PC-3 (cell line): ENCODE data around the gene MRTFA. TPM values are rescaled to one million over a fixed set of nuclear protein-coding genes. Genes with fewer than 3 reads are reported as not detected.

Experiments
- ATAC-seq: fragments of 200-7000 bp; cut with Tn5 transposase; 2 replicates; pipeline ENCODE4 v1.9.1; 2020; ENCODE audit warnings: mild to moderate bottlenecking, moderate library complexity
- BruUV-seq: library from RNA; stranded (reverse); fragments of 400-500 nt; replicated peaks from 2 replicates; lab custom pipeline; 2021; lab: Mats Ljungman, UMichigan
- CTCF ChIA-PET: fragments of 300-600 bp; sonication (Branson Sonifier 250); formaldehyde crosslinking; loops from one replicate; lab custom pipeline; 2022; ENCODE audit warnings: antibody characterized with exemption; lab: Charles Lee
- POLR2A ChIA-PET: fragments of 300-600 bp; sonication (Branson Sonifier 250); formaldehyde crosslinking; loops from one replicate; lab custom pipeline; 2022; ENCODE audit warnings: antibody characterized with exemption; ENCODE audit not compliant: unreplicated experiment; lab: Charles Lee
- DNase-seq: peaks from one replicate; pipeline ENCODE4 v3.0.0-alpha.2; 2015
- H2AFZ ChIP-seq: fragments of 300-600 bp; sonication (generic); 2 replicates; pipeline ENCODE4 v1.6.0; 2016; ENCODE audit warnings: antibody characterized with exemption, low read length
- H3F3A ChIP-seq: fragments of 300-600 bp; sonication (generic); one replicate; pipeline ENCODE4 v1.6.0; 2017; ENCODE audit warnings: antibody characterized with exemption, low read length, control low read depth, mild to moderate bottlenecking; ENCODE audit not compliant: unreplicated experiment
- H3K27ac ChIP-seq: fragments of 300-600 bp; sonication (generic); 2 replicates; pipeline ENCODE4 v1.5.1; 2016; ENCODE audit warnings: mild to moderate bottlenecking, low read length
- H3K27me3 ChIP-seq: fragments of 300-600 bp; sonication (generic); 2 replicates; pipeline ENCODE4 v1.6.1; 2016; ENCODE audit warnings: low read length, mixed read lengths
- H3K36me3 ChIP-seq: fragments of 300-600 bp; sonication (generic); 2 replicates; pipeline ENCODE4 v1.6.1; 2016; ENCODE audit warnings: low read depth, mixed run types, low read length, mixed read lengths
- H3K4me1 ChIP-seq: fragments of 300-600 bp; sonication (generic); 2 replicates; pipeline ENCODE4 v1.5.1; 2016; ENCODE audit warnings: low read length; ENCODE audit not compliant: insufficient read depth
- H3K4me2 ChIP-seq: fragments of 300-600 bp; sonication (generic); 2 replicates; pipeline ENCODE4 v1.6.0; 2016; ENCODE audit warnings: low read length
- H3K4me3 ChIP-seq: fragments of 300-600 bp; sonication (generic); 2 replicates; pipeline ENCODE4 v1.5.1; 2016; ENCODE audit warnings: mild to moderate bottlenecking, low read length, mixed read lengths
- H3K79me2 ChIP-seq: fragments of 300-600 bp; sonication (generic); 2 replicates; pipeline ENCODE4 v1.6.1; 2017; ENCODE audit warnings: low read length, mixed read lengths
- H3K9ac ChIP-seq: fragments of 300-600 bp; sonication (generic); 2 replicates; pipeline ENCODE4 v1.6.0; 2016; ENCODE audit warnings: mild to moderate bottlenecking, low read length
- H3K9me2 ChIP-seq: fragments of 300-600 bp; sonication (generic); replicated peaks from 2 replicates; pipeline ENCODE4 v1.6.1; 2016; ENCODE audit warnings: mixed run types, low read length, mixed read lengths
- H3K9me3 ChIP-seq: fragments of 300-600 bp; sonication (generic); 2 replicates; pipeline ENCODE4 v1.6.1; 2016; ENCODE audit warnings: low read length, mixed read lengths
- H4K20me1 ChIP-seq: fragments of 300-600 bp; sonication (generic); 2 replicates; pipeline ENCODE4 v1.6.1; 2016; ENCODE audit warnings: low read length, mixed read lengths
- EZH2 ChIP-seq: fragments of 300-600 bp; sonication (generic); IDR thresholded peaks from one replicate; pipeline ENCODE4 v1.6.1; 2017; ENCODE audit warnings: antibody characterized with exemption, mild to moderate bottlenecking, low read length; ENCODE audit not compliant: unreplicated experiment
- EZH2phosphoT487 ChIP-seq: fragments of 300-600 bp; sonication (generic); IDR thresholded peaks from 2 replicates; pipeline ENCODE4 v1.6.1; 2018; ENCODE audit warnings: mild to moderate bottlenecking, antibody characterized with exemption, low read length, borderline replicate concordance
- intact Hi-C: fragments of 100-400 bp; cut with micrococcal nuclease; formaldehyde crosslinking; loops from 2 replicates; pipeline ENCODE4 v1.9.0; 2023
- total RNA-seq: library from RNA; depleted of rRNA; stranded (reverse); fragments of >200 nt; gene quantifications from 2 replicates; pipeline ENCODE4 v1.2.3, GENCODE V29; 2014
- TF ChIP-seq, protein P1 (sequence below): fragments of 300-600 bp; sonication (generic); conservative IDR thresholded peaks from 2 replicates; pipeline ENCODE4 v1.5.1; 2017; ENCODE audit warnings: antibody characterized with exemption, low read depth, mild to moderate bottlenecking, low read length

Gene MRTFA
- total RNA-seq, 1 experiment from 2014 or later = 32.6 TPM

DNA sequence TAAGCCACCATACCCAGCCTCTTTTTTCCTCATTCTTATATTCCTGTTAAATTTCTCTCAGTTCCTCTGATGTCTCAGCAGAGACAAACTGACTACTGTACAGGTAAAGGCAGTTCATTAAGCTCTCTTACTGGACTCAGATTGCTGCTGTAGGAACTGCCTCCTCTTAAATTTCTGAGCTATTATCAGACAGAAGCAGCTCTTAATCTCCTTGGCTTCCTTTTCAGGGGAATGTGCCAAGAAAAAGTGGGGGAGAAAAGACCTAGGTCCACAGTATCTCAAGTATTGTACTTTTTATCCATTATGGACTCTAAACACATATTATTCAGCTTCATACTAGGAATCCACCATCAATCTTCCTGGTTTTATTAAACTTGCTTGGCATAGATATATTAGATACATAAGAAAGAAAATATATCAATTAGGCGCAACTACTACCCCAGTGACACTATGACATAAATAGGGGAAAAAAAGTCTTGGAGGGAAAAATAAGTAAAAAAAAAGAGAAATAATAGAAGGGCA lies 26.1 kb downstream of the MRTFA start:
- Histone ChIP-seq H4K20me1 (peaks cover 3% of the 10 kb centered on the region; the same call in 1 of the 2 replicates), H3K4me2 (no peak overlapping the region), H3F3A (no peaks in the 10 kb centered on the region), H3K79me2 (peaks cover 96% of the 10 kb centered on the region), H3K4me3 (no peak overlapping the region), H3K27me3 (no peaks in the 10 kb centered on the region), H3K9me3 (no peaks in the 10 kb centered on the region), H3K4me1 (peaks cover 11% of the 10 kb centered on the region), H3K9ac (no peak overlapping the region), H3K27ac (no peak overlapping the region), H3K9me2 (no peaks in the 10 kb centered on the region), H3K36me3 (no peaks in the 10 kb centered on the region), H2AFZ (no peak overlapping the region)
- no TSS peak for BruUV-seq
- ChIA-PET CTCF (no interaction called here), POLR2A (no interaction called here)
- no peak for DNase-seq
- TF ChIP-seq, protein P1, sequence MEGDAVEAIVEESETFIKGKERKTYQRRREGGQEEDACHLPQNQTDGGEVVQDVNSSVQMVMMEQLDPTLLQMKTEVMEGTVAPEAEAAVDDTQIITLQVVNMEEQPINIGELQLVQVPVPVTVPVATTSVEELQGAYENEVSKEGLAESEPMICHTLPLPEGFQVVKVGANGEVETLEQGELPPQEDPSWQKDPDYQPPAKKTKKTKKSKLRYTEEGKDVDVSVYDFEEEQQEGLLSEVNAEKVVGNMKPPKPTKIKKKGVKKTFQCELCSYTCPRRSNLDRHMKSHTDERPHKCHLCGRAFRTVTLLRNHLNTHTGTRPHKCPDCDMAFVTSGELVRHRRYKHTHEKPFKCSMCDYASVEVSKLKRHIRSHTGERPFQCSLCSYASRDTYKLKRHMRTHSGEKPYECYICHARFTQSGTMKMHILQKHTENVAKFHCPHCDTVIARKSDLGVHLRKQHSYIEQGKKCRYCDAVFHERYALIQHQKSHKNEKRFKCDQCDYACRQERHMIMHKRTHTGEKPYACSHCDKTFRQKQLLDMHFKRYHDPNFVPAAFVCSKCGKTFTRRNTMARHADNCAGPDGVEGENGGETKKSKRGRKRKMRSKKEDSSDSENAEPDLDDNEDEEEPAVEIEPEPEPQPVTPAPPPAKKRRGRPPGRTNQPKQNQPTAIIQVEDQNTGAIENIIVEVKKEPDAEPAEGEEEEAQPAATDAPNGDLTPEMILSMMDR = no peak
- TF ChIP-seq EZH2phosphoT487 (no peak), EZH2 (no peak)
- intact Hi-C loops = no loop called here
- ATAC-seq = no peak

DNA sequence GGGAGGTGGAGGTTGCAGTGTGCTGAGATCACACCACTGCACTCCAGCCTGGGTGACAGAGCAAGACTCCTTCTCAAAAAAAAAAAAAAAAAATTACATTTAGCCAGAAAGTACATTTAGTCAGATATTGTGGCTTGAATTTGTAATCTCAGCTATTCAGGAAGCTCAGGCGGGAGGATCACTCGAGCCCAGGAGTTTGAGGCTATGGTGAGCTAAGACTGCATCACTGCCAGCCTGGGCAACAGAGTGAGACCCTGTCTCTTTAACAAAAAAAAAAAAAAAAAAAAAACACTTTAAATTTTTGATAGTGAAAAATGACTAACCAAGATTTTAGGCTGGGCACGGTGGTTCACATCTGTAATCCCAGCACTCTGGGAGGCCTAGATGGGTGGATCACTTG lies 27.3 kb downstream of the MRTFA start:
- no peaks in the 10 kb centered on the region for H3K36me3 ChIP-seq
- H3K9me2 ChIP-seq = no peaks in the 10 kb centered on the region
- H3K9ac ChIP-seq = no peak overlapping the region
- ChIA-PET POLR2A (no interaction called here), CTCF (no interaction called here)
- H3F3A ChIP-seq = no peaks in the 10 kb centered on the region
- H3K27ac ChIP-seq = no peak overlapping the region
- TF ChIP-seq EZH2phosphoT487 (no peak), EZH2 (no peak)
- TF ChIP-seq, protein P1 = no peak
- no peak for ATAC-seq
- intact Hi-C loops = no loop called here
- peaks cover 3% of the 10 kb centered on the region; the same call in 1 of the 2 replicates for H4K20me1 ChIP-seq
- H3K27me3 ChIP-seq = no peaks in the 10 kb centered on the region
- H3K4me3 ChIP-seq = no peak overlapping the region
- H3K9me3 ChIP-seq = no peaks in the 10 kb centered on the region
- peaks cover 14% of the 10 kb centered on the region for H3K4me1 ChIP-seq
- H3K79me2 ChIP-seq = peaks cover 96% of the 10 kb centered on the region
- H3K4me2 ChIP-seq = no peak overlapping the region
- no peak overlapping the region for H2AFZ ChIP-seq
- DNase-seq = no peak
- BruUV-seq = no TSS peak

DNA sequence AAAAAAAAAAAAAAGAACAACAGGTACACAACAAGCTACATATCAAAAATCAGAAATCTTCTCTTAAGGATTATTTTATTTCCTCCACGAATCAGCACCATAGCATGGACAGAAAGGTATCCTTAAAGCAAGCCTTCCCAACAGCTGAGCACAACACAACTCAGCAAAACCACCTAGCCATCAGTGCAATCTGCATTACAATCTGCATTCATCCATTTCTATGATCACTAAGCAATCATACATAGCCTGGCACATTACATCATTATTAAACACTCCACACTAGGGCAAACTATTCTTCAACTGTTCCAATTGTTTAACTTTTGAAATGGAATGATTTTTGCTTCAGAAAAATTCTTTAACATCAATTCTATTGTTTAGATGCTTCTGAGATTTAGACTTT lies 29.0 kb downstream of the MRTFA start:
- H3K9ac ChIP-seq = no peak overlapping the region
- H3K79me2 ChIP-seq = peaks cover 100% of the 10 kb centered on the region
- ChIA-PET POLR2A (no interaction called here), CTCF (no interaction called here)
- ATAC-seq (no peak), DNase-seq (no peak)
- H3K9me3 ChIP-seq = no peaks in the 10 kb centered on the region
- no peak overlapping the region for H3K4me3 ChIP-seq
- intact Hi-C loops = no loop called here
- no peaks in the 10 kb centered on the region for H3K27me3 ChIP-seq
- no peaks in the 10 kb centered on the region for H4K20me1 ChIP-seq
- H3K4me2 ChIP-seq = no peak overlapping the region
- no peaks in the 10 kb centered on the region for H3K36me3 ChIP-seq
- H2AFZ ChIP-seq = no peak overlapping the region
- H3K9me2 ChIP-seq = no peaks in the 10 kb centered on the region
- no peak overlapping the region for H3K27ac ChIP-seq
- H3F3A ChIP-seq = no peaks in the 10 kb centered on the region
- TF ChIP-seq, protein P1 = no peak
- TF ChIP-seq EZH2 = no peak
- TF ChIP-seq EZH2phosphoT487 = no peak
- no TSS peak for BruUV-seq
- H3K4me1 ChIP-seq = peaks cover 27% of the 10 kb centered on the region
